Pons (tissue), 1 donor: ENCODE results near the gene PHLPP1.

ENCODE experiments used
- DNase-seq: peaks from one replicate; pipeline ENCODE4 v3.0.0-alpha.2; 2016; ENCODE audit warnings: low spot score

Gene PHLPP1

GRCh38 chr18:62847081-62847480, 131.7 kb downstream of the PHLPP1 start:
- peak; percentile 76 for DNase-seq

GRCh38 chr18:62848946-62849345, 133.6 kb downstream of the PHLPP1 start:
- no peak for DNase-seq

- peak; percentile 84 for DNase-seq
Observed at GRCh38 chr18:62850619-62851306, 135.4 kb downstream of the PHLPP1 start.

- no peak for DNase-seq
Observed at GRCh38 chr18:62852851-62853250, 137.5 kb downstream of the PHLPP1 start.

GRCh38 chr18:62856294-62856693, 141.0 kb downstream of the PHLPP1 start:
- no peak for DNase-seq

- no peak for DNase-seq
Observed at GRCh38 chr18:62857263-62857976, 142.1 kb downstream of the PHLPP1 start.

GRCh38 chr18:62860062-62860461, 144.7 kb downstream of the PHLPP1 start:
- DNase-seq: no peak

- DNase-seq: no peak
Observed at GRCh38 chr18:62862466-62862865, 147.1 kb downstream of the PHLPP1 start.

- no peak for DNase-seq
Observed at GRCh38 chr18:62863579-62864001, 148.2 kb downstream of the PHLPP1 start.

- no peak for DNase-seq
Observed at GRCh38 chr18:62865498-62865897, 150.2 kb downstream of the PHLPP1 start.

GRCh38 chr18:62867534-62867933, 152.2 kb downstream of the PHLPP1 start:
- no peak for DNase-seq

GRCh38 chr18:62868645-62869044, 153.3 kb downstream of the PHLPP1 start:
- no peak for DNase-seq

- no peak for DNase-seq
Observed at GRCh38 chr18:62870643-62871042, 155.3 kb downstream of the PHLPP1 start.

GRCh38 chr18:62875323-62875722, 160.0 kb downstream of the PHLPP1 start:
- DNase-seq: no peak

GRCh38 chr18:62876111-62876510, 160.8 kb downstream of the PHLPP1 start:
- no peak for DNase-seq

- DNase-seq: no peak
Observed at GRCh38 chr18:62876828-62877227, 161.5 kb downstream of the PHLPP1 start.

- DNase-seq: peak; percentile 44
Observed at GRCh38 chr18:62877411-62878221, 162.3 kb downstream of the PHLPP1 start.

- no peak for DNase-seq
Observed at GRCh38 chr18:62878305-62878704, 163.0 kb downstream of the PHLPP1 start.

- DNase-seq: no peak
Observed at GRCh38 chr18:62880034-62880433, 164.7 kb downstream of the PHLPP1 start.

- no peak for DNase-seq
Observed at GRCh38 chr18:62880673-62881364, 165.5 kb downstream of the PHLPP1 start.

GRCh38 chr18:62881509-62882016, 166.2 kb downstream of the PHLPP1 start:
- DNase-seq: no peak
